GM18498 (cell line): ENCODE measurements around the gene CAMK1D.

Experiments used
- ATAC-seq: cut with Tn5 transposase; IDR thresholded peaks from one replicate; pipeline ENCODE4 v1.9.1; 2021; ENCODE audit warnings: mild to moderate bottlenecking, moderate library complexity; ENCODE audit not compliant: unreplicated experiment

The CAMK1D gene

GRCh38 chr10:12397941-12398340, 48.6 kb downstream of the CAMK1D start:
- no peak for ATAC-seq

GRCh38 chr10:12400266-12400931, 51.1 kb downstream of the CAMK1D start:
- ATAC-seq: no peak

- no peak for ATAC-seq
Measured at GRCh38 chr10:12401466-12401865, 52.1 kb downstream of the CAMK1D start.

GRCh38 chr10:12403119-12403518, 53.8 kb downstream of the CAMK1D start:
- ATAC-seq: no peak

GRCh38 chr10:12405342-12406320, 56.3 kb downstream of the CAMK1D start:
- no peak for ATAC-seq

- no peak for ATAC-seq
Measured at GRCh38 chr10:12406764-12407400, 57.5 kb downstream of the CAMK1D start.

- ATAC-seq: no peak
Measured at GRCh38 chr10:12408472-12408871, 59.1 kb downstream of the CAMK1D start.

- no peak for ATAC-seq
Measured at GRCh38 chr10:12409161-12409560, 59.8 kb downstream of the CAMK1D start.

- no peak for ATAC-seq
Measured at GRCh38 chr10:12409613-12410012, 60.3 kb downstream of the CAMK1D start.

- ATAC-seq: no peak
Measured at GRCh38 chr10:12412666-12413368, 63.5 kb downstream of the CAMK1D start.

- no peak for ATAC-seq
Measured at GRCh38 chr10:12413369-12413711, 64.0 kb downstream of the CAMK1D start.

GRCh38 chr10:12414278-12414989, 65.1 kb downstream of the CAMK1D start:
- ATAC-seq: no peak

GRCh38 chr10:12416344-12417050, 67.2 kb downstream of the CAMK1D start:
- ATAC-seq: no peak

GRCh38 chr10:12417331-12417730, 68.0 kb downstream of the CAMK1D start:
- no peak for ATAC-seq

- no peak for ATAC-seq
Measured at GRCh38 chr10:12418000-12418399, 68.7 kb downstream of the CAMK1D start.

- ATAC-seq: no peak
Measured at GRCh38 chr10:12418725-12419261, 69.4 kb downstream of the CAMK1D start.

- ATAC-seq: no peak
Measured at GRCh38 chr10:12419262-12419847, 70.0 kb downstream of the CAMK1D start.

GRCh38 chr10:12420530-12421120, 71.3 kb downstream of the CAMK1D start:
- ATAC-seq: no peak

GRCh38 chr10:12422189-12422588, 72.8 kb downstream of the CAMK1D start:
- no peak for ATAC-seq
